HG03565 (cell line): ENCODE results near the gene GASK1A.

ENCODE experiments used
- ATAC-seq: cut with Tn5 transposase; IDR thresholded peaks from one replicate; pipeline ENCODE4 v1.9.1; 2021; ENCODE audit warnings: mild to moderate bottlenecking, moderate library complexity; ENCODE audit not compliant: unreplicated experiment

The GASK1A gene

GRCh38 chr3:43105596-43106292, 126.6 kb downstream of the GASK1A start, which contains the start of gene POMGNT2:
Gene POMGNT2, minus strand, starts transcription at chr3:43106079. Its CDS starts 24,648 bp downstream, at chr3:43081431.
- peak; percentile 91 for ATAC-seq

GRCh38 chr3:43106293-43106628, 127.2 kb downstream of the GASK1A start:
- no peak for ATAC-seq
